Stimulated activated CD8-positive, alpha-beta memory T cell treated with anti-CD3 and anti-CD28 coated beads, Interleukin-7, amount 100 ng/mL, for 48 hours (primary cell): ENCODE results near the gene STARD8.
"Not testable (repeated sequence)": the region's sequence is repeated elsewhere in the genome, so short reads cannot be mapped to it uniquely, and the experiment has no call there.

Experiments
- DNase-seq, 2 donors: peaks; one replicate each; pipeline ENCODE4 v3.0.0-alpha.2; 2020; ENCODE audit warnings: low read depth in 1 of 2; ENCODE audit errors: extremely low read depth in 1 of 2

STARD8 gene

DNA sequence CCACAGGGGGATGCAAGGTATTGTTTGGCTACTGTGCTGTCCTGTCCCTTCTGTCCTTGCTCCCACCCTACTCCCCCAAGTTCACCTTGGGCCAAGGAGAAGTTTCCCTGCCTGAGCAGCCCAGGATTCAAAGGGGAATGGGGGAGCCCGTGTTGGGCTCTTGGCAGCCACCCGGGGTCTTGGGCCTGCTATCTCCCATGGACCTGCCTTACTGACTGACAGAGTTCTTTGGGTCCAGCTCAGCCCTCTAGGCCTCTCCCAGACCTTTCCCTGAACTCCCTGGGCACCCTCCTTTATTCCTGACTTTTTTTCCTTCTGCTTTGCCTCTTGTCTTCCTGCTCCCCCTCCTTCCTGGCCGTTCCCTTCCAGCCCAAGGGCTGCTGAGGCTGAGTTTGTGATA, 67.4 kb downstream of the STARD8 start:
- no peak for DNase-seq

DNA sequence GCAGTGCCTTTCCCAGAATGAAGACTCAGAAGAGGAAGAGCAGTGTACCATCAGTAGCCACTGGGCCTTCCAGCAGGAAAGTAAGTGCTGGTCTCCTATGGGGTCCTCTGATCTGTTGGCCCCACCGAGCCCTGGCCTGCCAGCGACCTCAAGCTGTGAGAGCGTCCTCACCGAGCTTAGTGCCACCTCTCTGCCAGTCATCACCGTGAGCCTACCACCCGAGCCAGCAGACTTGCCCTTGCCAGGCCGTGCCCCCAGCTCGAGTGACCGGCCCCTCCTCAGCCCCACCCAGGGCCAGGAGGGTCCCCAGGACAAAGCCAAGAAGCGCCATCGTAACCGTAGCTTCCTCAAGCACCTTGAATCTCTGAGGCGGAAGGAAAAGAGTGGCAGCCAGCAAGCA, 69.7 kb downstream of the STARD8 start:
- DNase-seq = no peak

GRCh38 chrX:68717663-68718442, 70.4 kb downstream of the STARD8 start:
- DNase-seq = no peak

DNA sequence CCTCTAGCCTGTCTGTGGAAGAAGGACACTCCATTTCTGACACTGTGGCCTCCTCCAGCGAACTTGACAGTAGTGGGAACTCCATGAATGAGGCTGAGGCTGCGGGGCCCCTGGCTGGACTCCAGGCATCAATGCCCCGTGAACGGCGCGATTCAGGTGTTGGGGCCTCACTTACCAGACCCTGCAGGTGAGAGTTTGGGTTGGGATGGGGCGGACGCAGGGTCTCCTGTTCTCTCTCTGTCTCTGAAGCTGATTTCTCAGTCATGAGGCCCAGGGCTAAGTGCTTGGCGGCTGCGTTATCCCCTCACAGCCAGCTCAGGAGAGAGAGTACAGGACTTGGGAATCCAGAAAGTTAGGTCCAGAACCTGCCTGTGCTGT, 71.0 kb downstream of the STARD8 start:
- no peak for DNase-seq

GRCh38 chrX:68719181-68719903, 71.9 kb downstream of the STARD8 start:
- DNase-seq = no peak

DNA sequence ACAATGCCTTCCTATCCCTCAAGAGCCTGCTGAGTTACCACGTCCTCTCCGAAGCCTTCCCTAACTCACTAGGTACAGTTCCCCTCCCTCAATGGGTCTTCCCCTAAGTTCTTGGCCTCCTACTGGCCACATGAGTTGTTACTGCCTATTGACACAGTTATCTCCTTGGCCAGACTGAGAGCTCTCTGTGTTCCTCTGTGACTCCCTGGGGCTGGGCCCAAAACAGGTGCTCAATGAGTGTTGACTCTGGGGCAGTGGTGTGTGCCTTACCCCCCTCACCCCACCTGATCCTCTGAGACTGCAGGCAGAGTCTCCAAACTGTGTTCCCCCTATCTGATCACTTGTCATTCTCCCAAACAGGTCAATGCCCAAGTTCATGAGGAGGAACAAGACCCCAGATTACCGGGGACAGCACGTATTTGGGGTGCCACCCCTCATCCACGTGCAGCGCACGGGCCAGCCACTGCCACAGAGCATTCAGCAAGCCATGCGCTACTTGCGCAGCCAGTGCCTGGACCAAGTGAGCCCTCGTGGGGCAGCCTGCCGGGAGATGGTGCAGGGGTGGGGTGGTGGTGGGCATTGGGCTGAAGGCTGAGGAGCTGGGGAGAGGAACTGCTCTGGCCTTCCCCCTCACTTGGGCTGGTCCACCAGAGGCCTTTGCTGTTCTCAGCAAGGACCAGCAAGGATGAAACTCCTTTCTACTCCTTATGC, 72.6 kb downstream of the STARD8 start:
- DNase-seq = no peak

GRCh38 chrX:68720851-68721250, 73.4 kb downstream of the STARD8 start:
- no peak for DNase-seq

- DNase-seq = no peak
These were observed 74.1 kb downstream of the STARD8 start for GRCh38 chrX:68721546-68721945.

GRCh38 chrX:68721991-68722860, 74.8 kb downstream of the STARD8 start:
- DNase-seq = no peak

DNA sequence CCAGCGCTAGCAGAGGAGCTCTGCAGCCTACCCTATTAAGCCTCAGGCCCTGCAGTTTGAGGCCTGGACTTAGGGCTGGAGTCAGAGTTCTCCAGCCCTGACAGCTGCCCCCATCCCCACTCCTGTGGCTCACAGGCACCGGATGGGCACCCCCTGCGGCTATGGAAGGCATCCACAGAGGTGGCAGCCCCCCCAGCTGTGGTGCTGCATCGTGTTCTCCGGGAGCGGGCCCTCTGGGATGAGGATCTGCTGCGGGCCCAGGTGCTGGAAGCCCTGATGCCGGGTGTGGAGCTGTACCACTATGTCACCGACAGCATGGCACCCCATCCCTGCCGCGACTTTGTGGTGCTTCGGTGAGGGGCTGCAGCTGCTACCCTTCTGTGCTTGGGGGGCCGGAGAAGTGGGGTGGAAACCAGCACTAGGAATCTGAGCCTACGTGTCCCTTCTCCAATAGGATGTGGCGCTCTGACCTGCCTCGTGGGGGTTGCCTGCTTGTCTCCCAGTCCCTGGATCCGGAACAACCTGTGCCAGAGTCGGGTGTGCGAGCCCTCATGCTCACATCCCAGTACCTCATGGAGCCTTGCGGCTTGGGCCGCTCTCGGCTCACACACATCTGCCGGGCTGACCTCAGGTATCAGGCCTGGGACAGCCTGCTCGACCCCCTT, 76.2 kb downstream of the STARD8 start:
- DNase-seq = no peak

DNA sequence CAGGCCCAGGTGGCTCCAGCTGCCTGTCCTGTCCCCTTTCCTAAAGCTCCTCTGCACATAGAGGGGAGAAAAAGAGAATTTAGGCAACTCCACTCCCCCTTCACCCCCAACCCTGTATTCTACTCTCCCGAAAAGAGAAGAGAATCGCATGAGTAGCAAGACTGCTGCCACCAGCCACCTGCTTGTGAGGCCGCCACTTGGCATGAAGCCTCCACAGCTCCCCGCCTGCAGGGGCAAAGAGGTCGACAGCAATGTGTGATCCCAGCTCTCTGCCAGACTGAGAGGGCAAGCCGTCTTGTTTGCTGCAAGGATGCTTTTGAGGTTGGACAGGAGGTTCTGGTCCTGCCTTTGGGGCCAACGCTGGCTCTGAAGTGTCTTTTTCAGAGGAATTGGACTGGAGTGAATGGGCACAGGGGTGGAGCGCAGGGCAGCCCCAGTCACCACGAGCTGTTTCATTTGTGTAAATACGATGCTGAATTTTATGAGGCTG, 77.1 kb downstream of the STARD8 start:
- DNase-seq = no peak

DNA sequence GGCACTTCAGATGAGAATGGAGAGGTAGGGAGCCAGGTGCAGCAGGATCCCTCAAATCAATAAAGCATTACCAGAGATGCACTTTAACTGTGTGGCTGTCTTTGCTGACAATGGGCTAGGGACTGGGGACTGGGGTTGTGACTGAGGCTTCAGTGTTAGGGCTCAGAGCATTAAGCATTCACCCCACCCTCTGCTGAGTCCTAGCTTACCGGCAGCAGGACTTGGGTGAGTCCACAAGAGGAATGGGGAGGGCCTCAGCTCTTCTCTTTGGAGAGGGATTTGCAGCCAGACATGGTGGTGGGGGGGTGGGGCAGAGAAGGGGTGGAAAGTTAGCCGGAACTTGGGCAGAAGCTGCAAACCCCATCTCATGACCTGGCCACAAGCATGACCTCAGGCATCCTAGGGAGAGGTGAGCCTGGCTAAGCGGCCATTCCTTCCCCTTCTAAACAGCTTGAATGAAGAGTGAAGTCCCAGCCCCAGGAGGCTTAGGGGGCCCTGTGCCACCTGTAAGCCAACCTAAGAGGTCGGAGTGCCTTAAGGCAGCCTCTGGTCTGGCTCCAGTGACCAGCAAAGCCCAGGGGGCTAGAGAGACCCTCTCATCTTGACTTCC, 78.4 kb downstream of the STARD8 start:
- no peak for DNase-seq

DNA sequence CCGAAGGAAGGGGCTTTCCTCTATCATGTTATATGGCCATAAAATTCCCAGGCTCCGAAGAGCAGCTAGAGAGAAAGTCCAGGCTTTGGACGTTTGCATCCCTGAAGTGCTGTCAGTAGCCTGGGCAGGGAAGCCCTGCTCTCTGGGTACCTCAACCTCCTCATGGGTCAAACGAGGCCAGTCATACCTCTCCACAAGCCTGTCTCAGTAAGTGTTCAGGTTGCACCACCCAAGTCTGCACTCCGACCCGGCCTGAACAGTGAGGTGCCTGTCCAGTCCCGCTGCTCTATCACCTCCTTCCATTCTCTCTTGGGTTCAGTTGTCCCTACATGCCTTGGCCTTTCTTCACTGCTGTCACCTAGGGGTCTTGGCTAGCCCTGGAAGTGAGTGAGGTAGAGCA, 78.9 kb downstream of the STARD8 start:
- no peak for DNase-seq

- DNase-seq = no peak
These were observed 80.2 kb downstream of the STARD8 start for GRCh38 chrX:68727696-68728095.

DNA sequence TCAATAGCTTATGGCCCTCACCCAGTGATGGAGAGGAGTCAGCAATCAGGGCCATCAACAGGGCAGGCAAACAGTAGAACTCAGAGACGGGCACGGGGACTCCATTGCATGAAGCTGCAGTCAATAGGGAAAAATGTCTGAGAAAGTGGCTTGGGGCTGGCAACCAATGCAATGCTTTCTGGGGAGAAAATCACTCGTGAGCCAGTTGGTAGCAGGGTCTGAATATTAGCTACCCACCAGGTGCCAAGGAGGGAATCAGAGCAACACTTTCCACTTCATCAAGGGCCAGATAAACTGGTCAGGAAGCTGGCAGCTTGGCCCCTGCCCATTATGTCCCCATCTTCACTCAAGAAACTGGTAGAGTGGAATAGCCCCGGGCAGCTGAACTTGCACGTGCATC, 80.7 kb downstream of the STARD8 start:
- DNase-seq = no peak

DNA sequence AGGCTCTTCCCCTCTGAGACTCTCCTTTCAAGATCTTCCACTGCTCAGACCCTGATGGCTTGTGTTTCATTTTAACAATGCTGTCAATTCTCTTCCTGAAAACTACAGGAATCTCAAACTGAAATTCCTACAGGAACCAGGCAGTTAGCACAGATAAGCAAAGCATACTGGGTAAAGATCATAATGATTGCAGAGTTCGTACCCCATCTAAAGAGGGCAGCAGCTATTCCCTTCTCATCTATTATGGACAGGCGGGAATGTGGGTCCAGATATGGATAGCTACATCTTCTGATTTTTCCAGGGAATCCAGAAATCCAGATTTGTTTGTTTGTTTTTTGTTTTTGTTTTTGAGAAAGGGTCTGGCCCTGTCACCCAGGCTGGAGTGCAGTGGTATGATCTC, 83.8 kb downstream of the STARD8 start:
- no peak for DNase-seq

DNA sequence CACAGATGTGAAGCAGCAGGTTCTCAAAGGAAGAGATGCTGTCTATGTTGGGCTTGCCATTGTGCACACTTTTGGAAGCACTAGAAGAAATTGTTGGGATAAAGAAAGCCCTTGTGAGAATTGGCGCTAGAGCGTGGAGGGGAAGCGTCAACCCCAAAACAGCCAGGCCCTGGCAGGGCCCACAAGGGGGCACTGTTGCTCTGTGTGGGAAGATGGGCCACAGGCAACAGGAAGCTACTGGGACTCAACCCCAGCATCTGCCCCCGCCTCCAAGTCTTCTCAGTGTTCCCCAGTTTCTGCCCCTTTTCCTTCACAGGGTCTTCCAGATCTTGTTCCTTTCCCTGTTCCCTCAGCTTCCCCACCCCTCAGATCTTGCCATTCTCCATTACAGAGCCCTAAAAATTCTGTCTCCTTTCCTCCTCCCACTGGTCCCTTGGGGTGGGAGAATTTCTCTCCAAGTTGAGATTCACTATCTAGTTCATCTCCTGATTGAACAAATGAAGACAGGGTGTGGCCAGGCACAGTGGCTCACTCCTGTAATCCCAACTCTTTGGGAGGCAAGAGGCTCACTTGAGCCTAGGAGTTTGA, 85.5 kb downstream of the STARD8 start:
- DNase-seq = peak; percentile 34 to 37

GRCh38 chrX:68735266-68735665, 87.8 kb downstream of the STARD8 start:
- DNase-seq = no peak

DNA sequence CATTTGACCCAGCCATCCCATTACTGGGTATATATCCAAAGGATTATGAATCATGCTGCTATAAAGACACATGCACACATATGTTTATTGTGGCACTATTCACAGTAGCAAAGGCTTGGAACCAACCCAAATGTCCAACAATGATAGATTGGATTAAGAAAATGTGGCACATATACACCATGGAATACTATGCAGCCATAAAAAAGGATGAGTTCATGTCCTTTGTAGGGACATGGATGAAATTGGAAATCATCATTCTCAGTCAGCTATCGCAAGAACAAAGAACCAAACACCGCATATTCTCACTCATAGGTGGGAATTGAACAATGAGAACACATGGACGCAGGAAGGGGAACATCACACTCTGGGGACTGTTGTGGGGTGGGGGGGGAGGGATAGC, 94.4 kb downstream of the STARD8 start:
- not testable (repeated sequence) for DNase-seq
